ENCODE measurements around the gene C11orf97.
"Not testable (repeated sequence)": the region's sequence is repeated elsewhere in the genome, so short reads cannot be mapped to it uniquely, and the experiment has no call there.

DNA sequence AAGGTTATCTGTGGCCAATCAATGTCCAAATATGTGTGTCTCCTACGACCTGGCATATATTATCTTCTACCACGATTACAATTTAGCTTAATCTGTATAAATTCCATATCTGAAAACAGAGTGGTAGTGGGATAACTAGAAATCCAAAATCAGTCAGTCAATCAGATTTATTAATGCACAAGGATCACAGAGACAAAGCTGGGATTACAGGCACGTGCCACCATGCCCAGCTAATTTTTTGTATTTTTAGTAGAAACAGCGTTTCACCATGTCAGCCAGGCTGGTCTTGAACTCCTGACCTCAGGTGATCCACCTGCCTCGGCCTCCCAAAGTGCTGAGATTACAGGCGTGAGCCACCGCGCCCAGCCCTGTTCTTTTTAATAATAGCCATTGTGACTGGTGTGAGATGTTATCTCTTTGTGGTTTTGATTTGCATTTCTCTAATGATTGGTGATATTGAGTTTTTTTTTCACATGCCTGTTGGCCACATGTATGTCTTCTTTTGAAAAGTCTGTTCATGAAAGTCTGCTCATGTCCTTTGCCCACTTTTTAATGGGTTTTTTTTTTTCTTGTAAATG is 43.6 kb downstream of the C11orf97 start:
- TF ChIP-seq, protein P1, sequence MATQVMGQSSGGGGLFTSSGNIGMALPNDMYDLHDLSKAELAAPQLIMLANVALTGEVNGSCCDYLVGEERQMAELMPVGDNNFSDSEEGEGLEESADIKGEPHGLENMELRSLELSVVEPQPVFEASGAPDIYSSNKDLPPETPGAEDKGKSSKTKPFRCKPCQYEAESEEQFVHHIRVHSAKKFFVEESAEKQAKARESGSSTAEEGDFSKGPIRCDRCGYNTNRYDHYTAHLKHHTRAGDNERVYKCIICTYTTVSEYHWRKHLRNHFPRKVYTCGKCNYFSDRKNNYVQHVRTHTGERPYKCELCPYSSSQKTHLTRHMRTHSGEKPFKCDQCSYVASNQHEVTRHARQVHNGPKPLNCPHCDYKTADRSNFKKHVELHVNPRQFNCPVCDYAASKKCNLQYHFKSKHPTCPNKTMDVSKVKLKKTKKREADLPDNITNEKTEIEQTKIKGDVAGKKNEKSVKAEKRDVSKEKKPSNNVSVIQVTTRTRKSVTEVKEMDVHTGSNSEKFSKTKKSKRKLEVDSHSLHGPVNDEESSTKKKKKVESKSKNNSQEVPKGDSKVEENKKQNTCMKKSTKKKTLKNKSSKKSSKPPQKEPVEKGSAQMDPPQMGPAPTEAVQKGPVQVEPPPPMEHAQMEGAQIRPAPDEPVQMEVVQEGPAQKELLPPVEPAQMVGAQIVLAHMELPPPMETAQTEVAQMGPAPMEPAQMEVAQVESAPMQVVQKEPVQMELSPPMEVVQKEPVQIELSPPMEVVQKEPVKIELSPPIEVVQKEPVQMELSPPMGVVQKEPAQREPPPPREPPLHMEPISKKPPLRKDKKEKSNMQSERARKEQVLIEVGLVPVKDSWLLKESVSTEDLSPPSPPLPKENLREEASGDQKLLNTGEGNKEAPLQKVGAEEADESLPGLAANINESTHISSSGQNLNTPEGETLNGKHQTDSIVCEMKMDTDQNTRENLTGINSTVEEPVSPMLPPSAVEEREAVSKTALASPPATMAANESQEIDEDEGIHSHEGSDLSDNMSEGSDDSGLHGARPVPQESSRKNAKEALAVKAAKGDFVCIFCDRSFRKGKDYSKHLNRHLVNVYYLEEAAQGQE (IDR thresholded peaks at IDR 0.05; ENCODE audit: insufficient read depth in 1 of 2, low read depth in 2 of 2, low read length in 1 of 2): not testable (repeated sequence)
- TF ChIP-seq, protein P2, sequence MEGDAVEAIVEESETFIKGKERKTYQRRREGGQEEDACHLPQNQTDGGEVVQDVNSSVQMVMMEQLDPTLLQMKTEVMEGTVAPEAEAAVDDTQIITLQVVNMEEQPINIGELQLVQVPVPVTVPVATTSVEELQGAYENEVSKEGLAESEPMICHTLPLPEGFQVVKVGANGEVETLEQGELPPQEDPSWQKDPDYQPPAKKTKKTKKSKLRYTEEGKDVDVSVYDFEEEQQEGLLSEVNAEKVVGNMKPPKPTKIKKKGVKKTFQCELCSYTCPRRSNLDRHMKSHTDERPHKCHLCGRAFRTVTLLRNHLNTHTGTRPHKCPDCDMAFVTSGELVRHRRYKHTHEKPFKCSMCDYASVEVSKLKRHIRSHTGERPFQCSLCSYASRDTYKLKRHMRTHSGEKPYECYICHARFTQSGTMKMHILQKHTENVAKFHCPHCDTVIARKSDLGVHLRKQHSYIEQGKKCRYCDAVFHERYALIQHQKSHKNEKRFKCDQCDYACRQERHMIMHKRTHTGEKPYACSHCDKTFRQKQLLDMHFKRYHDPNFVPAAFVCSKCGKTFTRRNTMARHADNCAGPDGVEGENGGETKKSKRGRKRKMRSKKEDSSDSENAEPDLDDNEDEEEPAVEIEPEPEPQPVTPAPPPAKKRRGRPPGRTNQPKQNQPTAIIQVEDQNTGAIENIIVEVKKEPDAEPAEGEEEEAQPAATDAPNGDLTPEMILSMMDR (IDR thresholded peaks at IDR 0.05): not testable (repeated sequence)
- not testable (repeated sequence) for TF ChIP-seq POLR2AphosphoS5, TCF7L2 (IDR thresholded peaks at IDR 0.05; ENCODE audit: low read depth, low read length)
